Common myeloid progenitor, CD34-positive (primary cell): ENCODE measurements around the gene BRCA1.

Experiments used
- CTCF ChIA-PET: fragments of 350-600 bp; sonication (Branson Sonifier 250); formaldehyde crosslinking; loops from one replicate; lab custom pipeline; 2021; ENCODE audit warnings: antibody characterized with exemption; lab: Charles Lee
- POLR2A ChIA-PET: fragments of 350-600 bp; sonication (Branson Sonifier 250); formaldehyde crosslinking; loops from one replicate; lab custom pipeline; 2021; ENCODE audit warnings: antibody characterized with exemption; lab: Charles Lee
- DNase-seq, 3 donors: peaks; one replicate each; pipeline versions ENCODE4 v3.0.0 to v3.0.0-alpha.2; 2013
- H3K27ac ChIP-seq, 2 experiments: 1 replicate in 1 of 2; 2 replicates in 1 of 2; pipeline ENCODE4 v1.7.0; 2013; ENCODE audit warnings: inconsistent platforms in 2 of 2, low read length in 2 of 2, mild to moderate bottlenecking in 2 of 2, low read depth in 1 of 2, moderate library complexity in 1 of 2; ENCODE audit not compliant: severe bottlenecking in 2 of 2, insufficient read depth in 1 of 2, poor library complexity in 1 of 2
- H3K27me3 ChIP-seq, 5 experiments: replicated peaks in 2 of 5; 1 replicate in 3 of 5; 2 replicates in 2 of 5; pipeline versions ENCODE4 v1.6.1 to v1.7.0; 2013; ENCODE audit warnings: low read length in 4 of 5, mild to moderate bottlenecking in 2 of 5, moderate library complexity in 2 of 5, inconsistent platforms in 1 of 5; ENCODE audit not compliant: insufficient read depth in 5 of 5, control insufficient read depth in 4 of 5
- H3K36me3 ChIP-seq, 4 experiments: 1 replicate in 2 of 4; 2 replicates in 2 of 4; pipeline versions ENCODE4 v1.6.1 to v1.7.0; 2013; ENCODE audit warnings: low read length in 3 of 4, control low read depth in 1 of 4, mild to moderate bottlenecking in 1 of 4; ENCODE audit not compliant: control insufficient read depth in 4 of 4, insufficient read depth in 4 of 4
- H3K4me1 ChIP-seq, 4 experiments: 1 replicate in 3 of 4; 2 replicates in 1 of 4; pipeline versions ENCODE4 v1.6.1 to v1.7.1; 2013; ENCODE audit warnings: low read length in 3 of 4, mild to moderate bottlenecking in 3 of 4, control low read depth in 1 of 4, inconsistent platforms in 1 of 4, moderate library complexity in 1 of 4; ENCODE audit not compliant: control insufficient read depth in 4 of 4, insufficient read depth in 4 of 4; ENCODE audit errors: control extremely low read depth in 1 of 4
- H3K4me3 ChIP-seq, 7 experiments: 1 replicate in 4 of 7; 2 replicates in 3 of 7; pipeline versions ENCODE4 v1.5.1 to v1.7.0; 2013; ENCODE audit warnings: mild to moderate bottlenecking in 7 of 7, low read length in 6 of 7, moderate library complexity in 6 of 7, inconsistent platforms in 2 of 7, low read depth in 2 of 7, control low read depth in 1 of 7; ENCODE audit not compliant: insufficient read depth in 4 of 7, control insufficient read depth in 1 of 7; ENCODE audit errors: extremely low read depth in 1 of 7
- H3K9me3 ChIP-seq, 5 experiments: 1 replicate in 4 of 5; 2 replicates in 1 of 5; pipeline versions ENCODE4 v1.6.1 to v1.7.1; 2013; ENCODE audit warnings: low read length in 4 of 5, mild to moderate bottlenecking in 2 of 5, inconsistent platforms in 1 of 5, low read depth in 1 of 5, moderate library complexity in 1 of 5; ENCODE audit not compliant: control insufficient read depth in 4 of 5, insufficient read depth in 2 of 5; ENCODE audit errors: control extremely low read depth in 1 of 5
- WGBS: methylation state at CpG from one replicate; pipeline ENCODE4 v1.1.5; 2013; ENCODE audit not compliant: insufficient coverage; 5-methylcytosine and 5-hydroxymethylcytosine counted together

BRCA1 gene

DNA sequence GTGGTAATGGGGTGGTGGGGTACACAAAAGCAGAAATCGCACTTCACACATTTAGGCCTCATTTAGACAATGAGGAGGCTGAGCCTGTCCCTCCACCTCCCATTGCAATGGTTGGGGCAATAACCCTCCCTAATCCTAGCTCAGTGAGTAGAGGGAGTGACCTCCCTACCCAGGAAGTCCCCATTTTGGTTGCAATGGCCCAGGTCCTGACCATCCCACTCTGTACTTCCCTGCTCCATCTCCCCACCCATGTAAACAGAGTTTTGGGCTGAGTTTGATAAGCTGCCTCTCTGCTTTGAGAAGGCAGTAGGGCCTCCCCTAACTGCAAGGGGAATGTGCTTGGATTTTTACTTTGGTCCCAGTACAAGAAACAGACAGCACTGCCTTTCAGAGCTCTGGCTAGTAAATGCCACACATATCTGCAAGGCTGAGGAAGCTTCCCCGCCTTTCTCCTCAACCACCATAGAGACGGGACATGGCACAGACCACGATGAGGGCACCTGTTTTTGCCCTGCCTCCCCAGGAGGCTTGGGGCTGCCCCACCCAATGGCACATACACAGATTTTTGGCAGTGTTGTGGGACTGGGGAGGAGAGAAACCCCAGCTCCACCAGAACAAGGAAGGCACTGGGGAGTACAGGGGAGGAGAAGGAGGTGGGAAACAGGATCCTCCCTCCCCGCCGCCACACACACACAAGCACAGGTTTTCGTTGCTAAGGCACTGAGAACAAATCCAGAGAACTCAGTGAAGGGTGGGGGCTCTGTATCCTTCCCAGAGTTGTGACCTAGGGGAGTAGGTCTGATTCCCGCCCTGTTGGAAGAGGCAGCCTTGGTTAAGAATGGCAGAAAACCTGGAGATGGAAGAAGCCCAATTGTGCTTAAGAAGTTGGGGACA is 110.3 kb downstream of the BRCA1 start:
- DNase-seq: no peak
- WGBS: 88% methylated on average over 1 of the region's 8 CpGs
- Histone ChIP-seq H3K27me3 (no peaks in the 10 kb centered on the region), H3K36me3 (peaks cover 2 to 49% (median 36%) of the 10 kb centered on the region in 4 experiments), H3K4me1 (peaks cover 4 to 35% (median 23%) of the 10 kb centered on the region in 4 experiments), H3K9me3 (no peaks in the 10 kb centered on the region), H3K27ac (no peak overlapping the region), H3K4me3 (no peak overlapping the region)
- ChIA-PET CTCF (interaction anchor here (0.6 to 1.9 kb wide), 2 partner anchors 8 to 162 kb away, joined by 3 to 5 read pairs; partner anchors contain the start of gene IFI35), POLR2A (interaction anchor here (0.6 kb wide), 1 partner anchor 111 kb away, joined by 3 read pairs; no protein-coding TSS in a partner anchor)

DNA sequence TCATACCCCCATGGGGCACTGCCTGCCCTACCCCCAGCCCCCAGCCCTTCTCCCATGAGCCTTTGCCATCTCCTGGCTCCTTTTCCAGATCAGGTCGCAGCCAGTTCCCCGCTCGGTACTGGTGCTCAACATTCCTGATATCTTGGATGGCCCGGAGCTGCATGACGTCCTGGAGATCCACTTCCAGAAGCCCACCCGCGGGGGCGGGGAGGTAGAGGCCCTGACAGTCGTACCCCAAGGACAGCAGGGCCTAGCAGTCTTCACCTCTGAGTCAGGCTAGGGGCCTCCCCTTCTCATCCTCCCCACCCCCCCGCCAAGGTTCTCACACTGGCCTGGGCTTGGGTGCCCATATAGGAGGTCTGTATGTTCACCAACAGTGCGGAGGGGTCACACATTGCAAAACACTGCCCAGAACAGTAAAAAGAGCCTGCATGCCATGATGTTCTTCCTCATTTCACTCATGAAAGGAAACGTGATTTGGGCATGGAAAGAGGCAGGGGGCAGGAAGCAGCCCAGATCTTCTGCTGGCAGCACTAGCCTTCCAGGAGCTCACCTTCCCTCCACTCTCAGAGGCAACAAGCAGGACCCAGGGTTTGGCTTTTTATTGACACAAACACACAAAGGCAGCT is 111.0 kb downstream of the BRCA1 start:
- DNase-seq: no peak
- 95% methylated on average over 8 of the region's 12 CpGs for WGBS
- POLR2A ChIA-PET: no interaction called here

DNA sequence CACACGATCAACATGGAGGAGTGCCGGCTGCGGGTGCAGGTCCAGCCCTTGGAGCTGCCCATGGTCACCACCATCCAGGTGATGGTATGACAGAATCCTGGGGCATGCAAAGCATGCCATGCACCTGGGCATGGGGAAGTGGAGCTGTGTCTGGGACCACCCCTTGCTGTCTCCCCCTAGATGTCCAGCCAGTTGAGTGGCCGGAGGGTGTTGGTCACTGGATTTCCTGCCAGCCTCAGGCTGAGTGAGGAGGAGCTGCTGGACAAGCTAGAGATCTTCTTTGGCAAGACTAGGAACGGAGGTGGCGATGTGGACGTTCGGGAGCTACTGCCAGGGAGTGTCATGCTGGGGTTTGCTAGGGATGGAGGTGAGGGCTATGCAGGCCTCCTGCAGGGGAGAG is 111.9 kb downstream of the BRCA1 start:
- Histone ChIP-seq H3K9me3 (no peaks in the 10 kb centered on the region), H3K27me3 (no peaks in the 10 kb centered on the region), H3K36me3 (peaks cover 2 to 49% (median 34%) of the 10 kb centered on the region in 4 experiments), H3K27ac (no peak overlapping the region), H3K4me3 (no peak overlapping the region), H3K4me1 (peaks cover 0 to 19% (median 8%) of the 10 kb centered on the region in 4 experiments)
- ChIA-PET POLR2A (no interaction called here), CTCF (interaction anchor here (0.6 to 2.3 kb wide), 3 partner anchors 9 to 41 kb away, joined by 3 to 10 read pairs (median 3); partner anchors contain the start of genes RPL27 and VAT1)
- 100% methylated on average over 7 of the region's 8 CpGs for WGBS
- no peak for DNase-seq

More for the DNA sequence above, 111.0 kb downstream of the BRCA1 start:
- Histone ChIP-seq H3K27ac (no peak overlapping the region), H3K27me3 (no peaks in the 10 kb centered on the region), H3K4me1 (peaks cover 0 to 28% (median 15%) of the 10 kb centered on the region in 4 experiments), H3K9me3 (no peaks in the 10 kb centered on the region), H3K36me3 (peaks cover 2 to 49% (median 36%) of the 10 kb centered on the region in 4 experiments), H3K4me3 (no peak overlapping the region)
- CTCF ChIA-PET: interaction anchor here (0.6 to 2.3 kb wide), 4 partner anchors 7 to 163 kb away, joined by 3 to 10 read pairs (median 4); partner anchors contain the start of genes IFI35 and RPL27

DNA sequence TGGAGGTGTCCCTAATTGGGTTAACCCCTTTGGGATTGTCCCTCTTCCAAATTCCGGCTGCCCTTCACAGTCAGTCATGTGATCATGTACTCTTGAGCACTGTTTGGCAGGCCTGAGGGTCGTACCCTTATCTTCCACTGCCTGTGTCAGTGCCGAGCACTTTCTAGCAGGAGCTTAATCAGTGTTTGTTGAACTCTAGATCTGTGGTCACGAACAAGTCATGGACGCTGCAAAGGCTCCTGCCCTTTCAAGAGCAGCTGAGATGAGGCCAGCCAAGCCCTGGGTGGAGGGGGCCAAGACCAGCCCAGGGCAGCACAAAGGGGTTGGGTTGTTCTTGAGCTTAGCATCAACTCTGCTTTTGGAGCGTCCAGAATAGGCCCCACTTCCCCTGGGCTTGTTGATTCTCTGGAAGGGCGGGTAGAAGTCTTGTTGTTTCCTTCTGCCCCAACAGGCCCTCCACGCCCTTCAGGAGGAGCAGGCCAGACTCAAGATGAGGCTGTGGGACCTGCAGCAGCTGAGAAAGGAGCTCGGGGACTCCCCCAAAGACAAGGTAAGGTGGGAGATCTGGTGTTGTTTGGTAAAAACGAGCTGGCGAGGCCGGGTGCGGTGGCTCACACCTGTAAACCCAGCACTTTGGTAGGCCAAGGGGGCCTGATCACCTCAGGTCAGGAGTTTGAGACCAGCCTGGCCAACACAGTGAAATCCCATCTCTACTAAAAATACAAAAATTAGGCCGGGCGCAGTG is 113.3 kb downstream of the BRCA1 start:
- ChIA-PET CTCF (interaction anchor here (1.0 to 2.3 kb wide), 2 partner anchors 10 to 13 kb away, joined by 3 to 10 read pairs; partner anchors contain the start of genes RPL27 and VAT1), POLR2A (interaction anchor here (1.0 kb wide), 1 partner anchor 15 kb away, joined by 3 read pairs; no protein-coding TSS in a partner anchor)
- Histone ChIP-seq H3K4me3 (no peak overlapping the region), H3K9me3 (no peaks in the 10 kb centered on the region), H3K4me1 (peaks cover 0 to 21% (median 5%) of the 10 kb centered on the region in 4 experiments), H3K27me3 (no peaks in the 10 kb centered on the region), H3K36me3 (peaks cover 2 to 43% (median 31%) of the 10 kb centered on the region in 4 experiments), H3K27ac (peak overlapping the region in 1 of 2 experiments; percentile 1)
- no peak for DNase-seq
- 90% methylated on average over 12 of the region's 15 CpGs for WGBS

DNA sequence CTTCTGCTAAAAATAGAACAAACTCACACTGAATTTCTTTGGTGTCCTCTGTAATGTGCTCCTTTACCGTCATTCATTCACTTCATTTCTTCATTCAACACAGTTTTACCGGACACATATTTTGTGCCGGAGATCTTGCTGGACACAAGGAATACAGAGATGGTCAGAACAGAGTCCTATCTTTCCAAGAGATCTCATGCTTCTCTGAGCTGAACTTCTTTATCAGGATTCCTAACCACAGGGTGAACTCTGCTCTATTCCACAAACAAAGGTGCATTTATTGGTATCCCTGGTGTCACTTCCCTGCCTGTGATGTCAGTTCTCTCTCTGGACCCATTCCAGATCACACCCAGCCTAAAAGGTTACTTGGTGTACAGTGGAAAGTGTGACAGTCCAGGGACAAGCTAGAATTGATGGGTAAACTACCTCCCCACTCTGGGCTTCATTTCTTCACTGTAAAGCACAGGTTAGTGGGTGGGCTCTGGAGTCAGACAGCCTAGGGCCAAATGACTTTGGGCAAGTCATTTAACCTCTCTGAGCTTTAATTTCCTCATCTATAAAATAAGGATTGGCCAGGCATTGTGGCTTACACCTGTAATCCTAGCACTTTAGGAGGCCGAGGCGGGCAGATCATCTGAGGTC is 114.4 kb downstream of the BRCA1 start:
- peaks cover 0 to 29% (median 10%) of the 10 kb centered on the region in 4 experiments for H3K4me1 ChIP-seq
- ChIA-PET POLR2A (no interaction called here), CTCF (no interaction called here)
- 94% methylated on average over 5 of the region's 5 CpGs for WGBS
- no peak for DNase-seq
- H3K4me3 ChIP-seq: no peak overlapping the region
- H3K27ac ChIP-seq: no peak overlapping the region
- H3K27me3 ChIP-seq: no peaks in the 10 kb centered on the region
- H3K36me3 ChIP-seq: peaks cover 2 to 35% (median 25%) of the 10 kb centered on the region in 4 experiments
- no peaks in the 10 kb centered on the region for H3K9me3 ChIP-seq
